Measurements from ENCODE around the gene SRGAP1. TPM values are rescaled to one million over a fixed set of nuclear protein-coding genes. Genes with fewer than 3 reads are reported as not detected.

SRGAP1 gene
- total RNA-seq, 4 donors from 2014 or later = 13.1 to 81.5 (median 22.4) TPM

DNA sequence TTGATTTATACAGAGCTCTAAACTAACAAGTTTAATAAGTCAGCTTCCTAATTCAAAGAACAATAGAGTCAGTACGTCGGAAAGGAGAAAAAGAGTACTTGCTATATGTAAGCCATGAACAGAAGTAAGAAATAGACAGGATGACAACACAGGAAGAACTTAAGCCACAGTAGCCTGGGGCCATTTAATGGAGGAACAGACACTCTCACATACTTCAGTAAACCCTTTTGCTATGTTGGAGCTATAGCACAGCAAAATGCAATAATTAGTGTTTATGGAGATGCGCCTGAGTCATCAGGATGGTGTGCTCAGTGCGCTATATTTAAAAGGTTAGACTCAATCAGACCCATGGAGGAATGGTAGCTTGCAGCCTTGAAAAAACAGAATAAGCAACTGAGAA lies 61.0 kb downstream of the SRGAP1 start:
- Histone ChIP-seq H3K4me1 (peaks cover 0 to 7% (median 0%) of the 10 kb centered on the region in 4 donors), H3K4me3 (no peak overlapping the region), H3K27ac (no peak overlapping the region), H3K9me3 (peaks cover 0 to 19% (median 0%) of the 10 kb centered on the region in 4 donors), H3K36me3 (no peaks in the 10 kb centered on the region), H3K27me3 (no peaks in the 10 kb centered on the region)
- no peak for DNase-seq (ENCODE audit: low spot score in 2 of 2)
- WGBS, 2 donors = 71 to 75% methylated on average over 4 of the region's 4 CpGs
- TF ChIP-seq, protein P1, sequence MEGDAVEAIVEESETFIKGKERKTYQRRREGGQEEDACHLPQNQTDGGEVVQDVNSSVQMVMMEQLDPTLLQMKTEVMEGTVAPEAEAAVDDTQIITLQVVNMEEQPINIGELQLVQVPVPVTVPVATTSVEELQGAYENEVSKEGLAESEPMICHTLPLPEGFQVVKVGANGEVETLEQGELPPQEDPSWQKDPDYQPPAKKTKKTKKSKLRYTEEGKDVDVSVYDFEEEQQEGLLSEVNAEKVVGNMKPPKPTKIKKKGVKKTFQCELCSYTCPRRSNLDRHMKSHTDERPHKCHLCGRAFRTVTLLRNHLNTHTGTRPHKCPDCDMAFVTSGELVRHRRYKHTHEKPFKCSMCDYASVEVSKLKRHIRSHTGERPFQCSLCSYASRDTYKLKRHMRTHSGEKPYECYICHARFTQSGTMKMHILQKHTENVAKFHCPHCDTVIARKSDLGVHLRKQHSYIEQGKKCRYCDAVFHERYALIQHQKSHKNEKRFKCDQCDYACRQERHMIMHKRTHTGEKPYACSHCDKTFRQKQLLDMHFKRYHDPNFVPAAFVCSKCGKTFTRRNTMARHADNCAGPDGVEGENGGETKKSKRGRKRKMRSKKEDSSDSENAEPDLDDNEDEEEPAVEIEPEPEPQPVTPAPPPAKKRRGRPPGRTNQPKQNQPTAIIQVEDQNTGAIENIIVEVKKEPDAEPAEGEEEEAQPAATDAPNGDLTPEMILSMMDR (IDR thresholded peaks at IDR 0.05) = no peak
- TF ChIP-seq POLR2A (IDR thresholded peaks at IDR 0.05) = no peak
- no peak for TF ChIP-seq EP300 (IDR thresholded peaks at IDR 0.05)

DNA sequence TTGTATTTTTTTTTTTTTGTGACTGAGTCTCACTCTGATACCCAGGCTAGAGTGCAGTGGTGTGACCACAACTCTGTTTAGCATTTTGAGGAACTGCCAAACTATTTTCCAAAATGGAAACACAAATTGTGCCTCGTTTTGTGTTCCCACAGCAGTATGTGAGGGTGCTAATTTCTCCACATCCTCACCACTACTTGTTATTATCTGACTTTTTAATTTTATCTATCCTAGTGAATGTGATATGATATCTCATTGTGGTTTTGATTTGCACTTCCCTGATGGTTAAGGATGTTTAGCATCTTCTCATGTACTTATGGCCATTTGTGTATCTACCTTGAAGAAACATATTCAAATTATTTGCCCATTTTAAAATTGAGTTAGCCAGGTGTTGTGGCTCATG lies 62.4 kb downstream of the SRGAP1 start:
- Histone ChIP-seq H3K9me3 (peaks cover 0 to 19% (median 0%) of the 10 kb centered on the region in 4 donors), H3K27me3 (no peaks in the 10 kb centered on the region), H3K4me3 (no peak overlapping the region), H3K36me3 (no peaks in the 10 kb centered on the region), H3K4me1 (peaks cover 0 to 5% (median 0%) of the 10 kb centered on the region in 4 donors), H3K27ac (no peak overlapping the region)
- DNase-seq (ENCODE audit: low spot score in 2 of 2) = no peak
- TF ChIP-seq POLR2A (IDR thresholded peaks at IDR 0.05) = no peak
- TF ChIP-seq, protein P1 (IDR thresholded peaks at IDR 0.05) = no peak
- TF ChIP-seq EP300 (IDR thresholded peaks at IDR 0.05) = no peak
- WGBS, 2 donors = 93 to 96% methylated on average over 1 of the region's 1 CpG

DNA sequence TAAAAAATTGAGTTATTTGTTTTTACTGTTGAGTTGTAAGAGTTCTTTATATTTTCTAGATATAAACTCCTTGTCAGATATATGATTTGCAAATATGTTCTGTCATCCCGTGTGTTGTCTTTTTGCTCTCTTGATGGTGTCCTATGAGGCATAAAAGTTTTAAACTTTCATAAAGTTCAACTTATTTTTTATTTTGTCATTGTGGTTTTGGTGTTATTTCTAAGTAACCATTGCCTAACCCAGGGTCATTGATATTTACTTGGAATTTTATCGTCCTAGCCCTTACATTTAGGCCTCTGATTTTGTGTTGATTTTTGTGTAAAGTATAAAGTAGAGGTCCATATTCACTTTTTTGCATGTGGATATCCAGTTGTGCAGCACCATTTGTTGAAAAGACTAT lies 63.1 kb downstream of the SRGAP1 start:
- DNase-seq (ENCODE audit: low spot score in 2 of 2) = no peak
- H3K4me3 ChIP-seq = no peak overlapping the region
- 55 to 67% methylated on average over 2 of the region's 2 CpGs for WGBS, 2 donors
- TF ChIP-seq, protein P1 (IDR thresholded peaks at IDR 0.05) = no peak
- TF ChIP-seq EP300 (IDR thresholded peaks at IDR 0.05) (no peak), POLR2A (IDR thresholded peaks at IDR 0.05) (no peak)
- no peaks in the 10 kb centered on the region for H3K36me3 ChIP-seq
- H3K27me3 ChIP-seq = no peaks in the 10 kb centered on the region
- peaks cover 0 to 2% (median 0%) of the 10 kb centered on the region in 4 donors for H3K4me1 ChIP-seq
- H3K9me3 ChIP-seq = peaks cover 0 to 19% (median 0%) of the 10 kb centered on the region in 4 donors
- no peak overlapping the region for H3K27ac ChIP-seq

DNA sequence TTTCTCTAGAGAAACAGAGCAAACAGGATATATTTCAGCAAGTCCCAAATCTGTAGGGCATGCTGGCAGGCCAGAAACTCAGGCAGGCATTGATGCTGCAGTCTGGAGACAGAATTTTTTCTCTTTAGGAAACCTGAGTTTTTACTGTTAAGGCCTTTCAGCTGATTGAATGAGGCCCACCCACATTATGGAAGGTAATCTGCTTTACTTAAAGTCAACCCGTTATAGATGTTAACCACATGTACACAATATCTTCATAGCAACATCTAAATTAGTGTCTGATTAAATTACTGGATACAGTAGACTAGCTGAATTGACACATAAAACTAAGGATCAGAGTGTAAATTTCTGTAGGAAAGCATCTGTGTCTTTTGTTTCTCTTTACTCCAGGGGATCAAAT lies 65.2 kb downstream of the SRGAP1 start:
- no peaks in the 10 kb centered on the region for H3K27me3 ChIP-seq
- H3K36me3 ChIP-seq = no peaks in the 10 kb centered on the region
- WGBS, 2 donors = 74 to 79% methylated on average over 1 of the region's 1 CpG
- H3K4me1 ChIP-seq = peaks cover 0 to 6% (median 0%) of the 10 kb centered on the region in 4 donors
- no peak overlapping the region for H3K27ac ChIP-seq
- H3K9me3 ChIP-seq = peaks cover 0 to 19% (median 0%) of the 10 kb centered on the region in 4 donors
- no peak for DNase-seq (ENCODE audit: low spot score in 2 of 2)
- TF ChIP-seq, protein P1 (IDR thresholded peaks at IDR 0.05) = no peak
- TF ChIP-seq POLR2A (IDR thresholded peaks at IDR 0.05) (no peak), EP300 (IDR thresholded peaks at IDR 0.05) (no peak)
- no peak overlapping the region for H3K4me3 ChIP-seq

DNA sequence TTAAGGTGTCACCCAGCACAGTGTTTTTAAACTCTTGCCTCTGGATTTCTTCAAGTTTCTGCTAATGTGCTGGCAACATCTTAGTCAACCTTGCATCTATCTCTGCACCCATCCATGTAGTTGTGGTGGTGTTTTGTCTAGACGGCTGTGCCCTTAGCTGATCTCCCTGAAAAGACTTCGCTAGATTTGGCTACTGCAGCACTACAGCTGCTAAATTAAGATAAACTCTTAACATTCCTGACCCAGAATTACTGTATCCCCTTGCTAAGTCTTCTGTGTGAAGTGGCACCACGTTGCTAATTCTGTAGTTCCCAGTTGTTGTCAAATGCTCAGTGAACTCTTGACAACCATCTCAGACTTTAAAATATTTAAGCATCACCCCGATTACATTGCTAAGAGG lies 66.8 kb downstream of the SRGAP1 start:
- no peaks in the 10 kb centered on the region for H3K36me3 ChIP-seq
- no peak for TF ChIP-seq POLR2A (IDR thresholded peaks at IDR 0.05)
- TF ChIP-seq, protein P1 (IDR thresholded peaks at IDR 0.05) = no peak
- TF ChIP-seq EP300 (IDR thresholded peaks at IDR 0.05) = no peak
- DNase-seq (ENCODE audit: low spot score in 2 of 2) = no peak
- H3K4me3 ChIP-seq = no peak overlapping the region
- peaks cover 0 to 22% (median 12%) of the 10 kb centered on the region in 4 donors for H3K4me1 ChIP-seq
- peaks cover 0 to 7% (median 0%) of the 10 kb centered on the region in 4 donors for H3K9me3 ChIP-seq
- H3K27ac ChIP-seq = no peak overlapping the region
- 63 to 66% methylated on average over 4 of the region's 4 CpGs for WGBS, 2 donors
- H3K27me3 ChIP-seq = no peaks in the 10 kb centered on the region
